GM10248 (cell line): Measurements from ENCODE around the gene MICALL2.

ENCODE experiments used
- CTCF ChIA-PET: fragments of 300-600 bp; sonication (Branson Sonifier 250); formaldehyde crosslinking; extraction: SDS; loops from one replicate; lab custom pipeline; 2021; ENCODE audit warnings: antibody characterized with exemption; lab: Yijun Ruan, JAX
- POLR2A ChIA-PET: fragments of 350-650 bp; sonication (Branson Sonifier 250); formaldehyde crosslinking; extraction: SDS; loops from one replicate; lab custom pipeline; 2020; ENCODE audit warnings: antibody characterized with exemption; lab: Yijun Ruan, JAX
- DNase-seq: peaks from one replicate; pipeline ENCODE4 v3.0.0; 2012; ENCODE audit errors: extremely low spot score
- CTCF ChIP-seq: IDR thresholded peaks from 2 replicates; pipeline ENCODE4 v1.5.1; 2012; ENCODE audit warnings: mild to moderate bottlenecking, low read depth; ENCODE audit errors: extremely low read depth, missing control alignments, control extremely low read depth

MICALL2 gene

DNA sequence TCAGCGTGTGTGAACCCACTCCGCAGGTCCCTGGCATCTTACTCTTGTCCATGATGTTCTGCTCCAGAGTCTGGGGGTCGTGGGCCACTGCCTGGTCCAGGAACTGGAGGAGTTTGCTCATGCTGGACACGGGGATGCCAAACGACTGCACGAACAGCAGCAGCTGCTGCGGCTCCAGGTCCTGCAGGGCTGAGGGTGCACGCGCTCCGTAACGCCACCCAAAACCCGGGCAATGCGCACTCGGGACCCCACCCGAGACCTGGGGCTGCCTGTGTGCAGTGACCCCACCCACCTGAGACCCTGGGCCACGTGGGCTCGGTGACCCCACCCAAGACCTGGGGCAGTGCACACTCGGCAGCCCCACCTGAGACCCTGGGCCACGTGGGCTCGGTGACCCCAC, 22.0 kb upstream of the MICALL2 start:
- DNase-seq: no peak
- TF ChIP-seq CTCF: no peak
- POLR2A ChIA-PET: interaction anchor here (0.6 kb wide), 1 partner anchor 1307 kb away, joined by 4 read pairs; no protein-coding TSS in a partner anchor
- CTCF ChIA-PET: no interaction called here

DNA sequence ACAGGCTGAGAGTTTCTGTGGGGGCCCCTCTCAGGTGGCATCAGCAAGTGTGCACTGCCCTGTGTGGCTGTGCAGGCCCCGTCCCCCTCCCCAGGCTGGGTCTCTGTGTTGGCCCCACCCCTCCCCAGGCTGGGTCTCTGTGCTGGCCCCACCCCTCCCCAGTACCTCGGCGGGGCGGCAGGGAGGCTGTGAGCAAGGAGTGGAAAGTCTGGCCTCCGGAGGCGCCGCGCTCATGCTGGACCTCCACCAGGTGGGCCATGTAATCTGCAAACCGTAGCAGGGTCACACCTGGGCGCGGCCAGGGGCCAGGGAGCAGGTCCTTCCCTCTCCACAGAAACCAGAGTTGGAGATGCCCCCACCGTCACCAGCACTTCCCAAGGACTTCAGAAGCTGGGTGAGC, 21.4 kb upstream of the MICALL2 start:
- TF ChIP-seq CTCF: no peak
- ChIA-PET CTCF (no interaction called here), POLR2A (interaction anchor here (0.6 kb wide), 1 partner anchor 1308 kb away, joined by 4 read pairs; no protein-coding TSS in a partner anchor)
- no peak for DNase-seq

DNA sequence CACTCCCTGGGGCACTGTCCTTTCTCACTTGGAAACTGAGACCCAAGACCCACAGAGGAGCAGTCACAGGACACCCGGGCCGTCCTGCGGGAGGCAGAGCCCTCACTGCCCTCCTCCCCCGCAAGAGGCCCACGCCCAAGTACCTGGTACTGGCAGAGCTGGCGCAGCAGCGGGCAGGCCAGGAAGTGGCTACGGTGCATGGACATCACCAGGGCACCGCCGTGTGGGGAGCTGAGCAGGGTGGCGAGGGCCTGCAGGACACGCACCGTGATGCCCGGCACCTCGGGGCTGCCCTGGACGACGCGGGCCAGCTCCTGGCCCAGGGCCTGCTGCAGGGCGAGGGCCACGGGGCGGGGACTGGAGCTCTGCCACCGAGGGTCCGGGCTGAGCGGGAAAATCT, 20.0 kb upstream of the MICALL2 start:
- TF ChIP-seq CTCF: no peak
- no peak for DNase-seq
- POLR2A ChIA-PET: no interaction called here
- CTCF ChIA-PET: no interaction called here

DNA sequence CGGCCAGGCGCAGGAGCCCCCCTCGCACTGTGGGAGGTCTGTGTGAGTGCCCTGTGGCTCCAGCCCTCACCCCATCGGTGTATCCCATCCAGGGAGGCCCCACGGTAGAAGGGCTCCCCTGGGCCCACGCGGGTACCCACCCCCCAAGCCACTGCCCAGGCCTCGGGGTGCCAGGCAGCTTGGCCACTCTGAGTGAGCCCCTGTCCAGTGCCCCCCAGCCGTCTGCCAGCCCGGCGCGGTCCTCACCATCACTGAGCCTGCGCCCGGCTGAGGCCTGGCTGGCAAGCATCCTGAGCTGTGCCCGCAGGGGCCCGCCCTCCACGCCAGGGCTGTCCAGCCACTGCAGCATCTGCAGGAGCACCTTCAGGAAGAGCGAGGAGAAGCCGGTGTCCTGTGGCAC, 19.2 kb upstream of the MICALL2 start:
- POLR2A ChIA-PET: no interaction called here
- CTCF ChIA-PET: no interaction called here

GRCh38 chr7:1476859-1477258, 17.6 kb upstream of the MICALL2 start:
- POLR2A ChIA-PET: no interaction called here
- CTCF ChIA-PET: no interaction called here
- no peak for TF ChIP-seq CTCF
- no peak for DNase-seq

More for the DNA sequence above, 19.2 kb upstream of the MICALL2 start:
- no peak for TF ChIP-seq CTCF
- DNase-seq: no peak

DNA sequence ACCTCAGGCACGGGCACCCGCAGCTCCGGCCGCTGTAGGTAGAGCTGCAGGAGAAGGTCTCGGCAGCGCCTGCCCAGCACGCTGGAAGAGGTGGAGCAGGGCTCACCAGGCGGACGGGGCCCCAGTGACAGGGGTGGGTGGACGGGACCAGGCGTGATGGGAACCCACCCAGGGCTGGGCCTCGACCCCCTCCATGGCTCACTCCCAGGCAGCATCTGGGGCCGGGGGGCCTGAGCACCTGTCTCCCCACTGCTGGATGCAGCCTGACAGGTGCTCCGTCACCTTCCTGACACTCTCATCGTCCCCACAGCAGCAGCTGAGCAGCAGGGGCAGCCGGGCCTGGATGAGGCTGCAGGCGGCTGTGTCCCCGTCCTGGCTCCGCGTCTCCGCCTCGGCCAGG, 16.7 kb upstream of the MICALL2 start:
- ChIA-PET CTCF (interaction anchor here (2.5 to 4.7 kb wide), 3 partner anchors 14 to 250 kb away, joined by 22 to 40 read pairs (median 26); partner anchors contain the start of gene MICALL2), POLR2A (no interaction called here)
- TF ChIP-seq CTCF: no peak
- DNase-seq: no peak
